Cardiac muscle cell (in vitro differentiated cells and primary cell): ENCODE data around the gene PROM1. TPM values are rescaled to one million over a fixed set of nuclear protein-coding genes. Genes with fewer than 3 reads are reported as not detected.

Experiments
- DNase-seq, 2 donors: peaks; one replicate each; pipeline versions ENCODE4 v3.0.0 to v3.0.0-alpha.2; 2010 to 2017; ENCODE audit warnings: low read depth in 1 of 2, low spot score in 1 of 2
- H3K27ac ChIP-seq: fragments of 200-600 bp; sonication (generic); 2 replicates; pipeline ENCODE4 v1.5.1; 2016
- H3K27me3 ChIP-seq: fragments of 200-600 bp; sonication (generic); 2 replicates; pipeline ENCODE4 v1.6.0; 2016; ENCODE audit warnings: control low read depth
- H3K36me3 ChIP-seq: fragments of 200-600 bp; sonication (generic); 2 replicates; pipeline ENCODE4 v1.5.1; 2016; ENCODE audit warnings: control low read depth
- H3K4me1 ChIP-seq: fragments of 200-600 bp; sonication (generic); 2 replicates; pipeline ENCODE4 v1.8.1; 2017; ENCODE audit warnings: low read depth, mild to moderate bottlenecking, mixed run types
- H3K4me3 ChIP-seq: fragments of 200-600 bp; sonication (generic); 2 replicates; pipeline ENCODE4 v1.5.1; 2016; ENCODE audit warnings: mild to moderate bottlenecking
- H3K9me3 ChIP-seq: fragments of 200-600 bp; sonication (generic); 2 replicates; pipeline ENCODE4 v1.5.1; 2017; ENCODE audit warnings: low read depth, mild to moderate bottlenecking, control low read depth
- CTCF ChIP-seq: IDR thresholded peaks from 2 replicates; pipeline ENCODE4 v1.5.1; 2012; ENCODE audit warnings: low read depth, mild to moderate bottlenecking, low read length
- polyA plus RNA-seq: library from polyadenylated mRNA; unstranded; fragments of >200 nt; fragmentation: Nextera tagmentation; extraction: Ambion mirVana; gene quantifications from 2 replicates; pipeline ENCODE4 v1.2.1, GENCODE V29; 2016
- total RNA-seq: library from RNA; depleted of rRNA; stranded (reverse); fragments of >200 nt; gene quantifications from 2 replicates; pipeline ENCODE4 v1.2.3, GENCODE V29; 2016

PROM1 gene
- total and polyA plus RNA-seq, 2 experiments from 2014 or later, result 2.0 to 4.9 TPM

DNA sequence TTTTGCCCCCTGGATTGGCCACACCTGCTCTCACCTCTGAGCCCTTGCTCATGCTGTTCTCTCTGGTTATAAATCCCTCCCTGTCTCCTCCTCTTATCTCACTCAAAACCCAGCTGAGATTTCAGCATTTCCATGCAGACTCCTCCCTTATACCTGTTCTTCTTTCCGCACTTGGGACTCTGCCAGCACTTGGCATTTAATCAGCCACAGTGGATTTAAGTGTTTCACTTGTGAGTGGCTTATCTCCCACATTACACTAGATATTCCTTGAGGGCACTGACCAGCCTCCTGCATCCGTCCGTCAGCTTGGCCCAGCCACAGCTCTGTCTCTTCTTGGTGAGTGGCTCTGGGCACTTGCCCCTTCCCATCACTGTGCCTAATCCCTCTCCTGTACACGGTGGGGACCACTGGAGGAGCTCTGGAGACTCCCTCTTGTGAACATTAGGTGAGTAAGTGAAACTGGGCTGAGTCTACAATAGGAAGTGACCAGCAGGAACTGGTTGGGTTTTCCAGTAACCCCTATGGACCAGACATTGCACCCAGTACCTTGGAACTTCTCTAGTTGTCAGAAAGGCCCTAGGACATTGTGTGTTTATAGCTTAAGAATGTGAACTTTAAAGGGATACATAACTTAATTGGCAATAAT, 165.2 kb downstream of the PROM1 start:
- DNase-seq, result peak in 1 of 2 donors; percentile 25
- no peaks in the 10 kb centered on the region for H3K4me1 ChIP-seq
- H3K4me3 ChIP-seq, result no peak overlapping the region
- TF ChIP-seq CTCF, result no peak
- no peaks in the 10 kb centered on the region for H3K9me3 ChIP-seq
- H3K27me3 ChIP-seq, result no peaks in the 10 kb centered on the region
- H3K27ac ChIP-seq, result no peak overlapping the region
- H3K36me3 ChIP-seq, result no peaks in the 10 kb centered on the region

Other genes with a start within 250 kb of the PROM1 start
- not detected in 2 replicates for gene FGFBP1, start 145.3 kb downstream of the PROM1 start, total RNA-seq
- not detected in 2 replicates for gene FGFBP1, start 145.3 kb downstream of the PROM1 start, polyA plus RNA-seq
- gene FGFBP2, start 120.8 kb downstream of the PROM1 start, total RNA-seq, result not detected in 2 replicates
- gene FGFBP2, start 120.8 kb downstream of the PROM1 start, polyA plus RNA-seq, result not detected in 2 replicates
- gene TAPT1, start 142.4 kb upstream of the PROM1 start, total RNA-seq, result 7.5 and 9.8 TPM in 2 replicates
- 16.9 and 25.7 TPM in 2 replicates for gene TAPT1, start 142.4 kb upstream of the PROM1 start, polyA plus RNA-seq